H1 (cell line): ENCODE results near the gene DLK2.
"Not testable (repeated sequence)": the region's sequence is repeated elsewhere in the genome, so short reads cannot be mapped to it uniquely, and the experiment has no call there.

ENCODE experiments used
- CHD1 ChIP-seq: IDR thresholded peaks from 2 replicates; pipeline ENCODE4 v1.6.1; 2012; ENCODE audit warnings: low read depth, low read length, improper control_type of control experiment
- EP300 ChIP-seq, 2 experiments: IDR thresholded peaks; 1 replicate in 1 of 2; 2 replicates in 1 of 2; pipeline ENCODE4 v1.6.1; 2011 to 2012; ENCODE audit warnings: low read depth in 2 of 2, low read length in 2 of 2, mild to moderate bottlenecking in 2 of 2, borderline replicate concordance in 1 of 2, inconsistent platforms in 1 of 2, moderate library complexity in 1 of 2
- POLR2AphosphoS5 ChIP-seq: IDR thresholded peaks from 2 replicates; pipeline ENCODE4 v1.6.1; 2011; ENCODE audit warnings: low read depth, low read length
- TAF1 ChIP-seq: IDR thresholded peaks from 2 replicates; pipeline ENCODE4 v1.6.1; 2011; ENCODE audit warnings: mild to moderate bottlenecking, low read depth, low read length

DNA sequence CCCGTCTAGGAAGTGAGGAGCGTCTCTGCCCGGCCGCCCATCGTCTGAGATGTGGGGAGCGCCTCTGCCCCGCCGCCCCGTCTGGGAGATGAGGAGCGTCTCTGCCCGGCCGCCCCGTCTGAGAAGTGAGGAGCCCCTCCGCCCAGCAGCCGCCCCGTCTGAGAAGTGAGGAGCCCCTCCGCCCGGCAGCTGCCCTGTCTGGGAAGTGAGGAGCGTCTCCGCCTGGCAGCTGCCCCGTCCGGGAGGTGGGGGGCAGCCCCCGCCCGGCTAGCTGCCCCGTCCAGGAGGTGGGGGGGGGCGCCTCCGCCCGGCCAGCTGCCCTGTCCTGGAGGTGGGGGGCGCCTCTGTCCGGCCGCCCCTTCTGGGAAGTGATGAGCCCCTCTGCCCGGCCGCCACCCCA, 30.3 kb downstream of the DLK2 start:
- not testable (repeated sequence) for TF ChIP-seq TAF1; POLR2AphosphoS5; CHD1; EP300 (IDR thresholded peaks at IDR 0.05; ENCODE audit: borderline replicate concordance in 1 of 2, low read depth in 2 of 2, low read length in 2 of 2)
